Measurements from ENCODE around the gene PTK7.

PTK7 gene

DNA sequence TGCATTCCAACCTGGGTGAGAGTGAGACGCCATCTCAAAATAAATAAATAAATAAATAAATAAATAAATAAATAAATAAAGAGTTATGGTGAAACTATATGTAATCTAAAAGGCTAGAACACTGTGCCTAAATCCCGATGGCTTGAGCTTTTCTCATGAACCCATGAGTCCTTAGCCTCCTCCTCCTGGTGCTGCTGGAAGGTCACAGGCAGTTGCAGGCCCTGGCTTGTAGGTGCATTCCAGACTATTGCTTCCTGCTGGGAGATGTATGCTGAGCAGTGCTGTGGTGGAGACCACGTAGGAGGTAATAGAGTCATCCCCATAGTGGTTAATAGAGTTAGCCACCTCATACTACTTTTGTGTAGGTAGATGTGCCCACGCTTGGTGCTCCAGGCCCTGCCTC lies 12.5 kb downstream of the PTK7 start:
- DNase-seq (ENCODE audit: low read depth): no peak
- H3K4me3 ChIP-seq (ENCODE audit: low read length): no peak overlapping the region
- TF ChIP-seq, protein P1, sequence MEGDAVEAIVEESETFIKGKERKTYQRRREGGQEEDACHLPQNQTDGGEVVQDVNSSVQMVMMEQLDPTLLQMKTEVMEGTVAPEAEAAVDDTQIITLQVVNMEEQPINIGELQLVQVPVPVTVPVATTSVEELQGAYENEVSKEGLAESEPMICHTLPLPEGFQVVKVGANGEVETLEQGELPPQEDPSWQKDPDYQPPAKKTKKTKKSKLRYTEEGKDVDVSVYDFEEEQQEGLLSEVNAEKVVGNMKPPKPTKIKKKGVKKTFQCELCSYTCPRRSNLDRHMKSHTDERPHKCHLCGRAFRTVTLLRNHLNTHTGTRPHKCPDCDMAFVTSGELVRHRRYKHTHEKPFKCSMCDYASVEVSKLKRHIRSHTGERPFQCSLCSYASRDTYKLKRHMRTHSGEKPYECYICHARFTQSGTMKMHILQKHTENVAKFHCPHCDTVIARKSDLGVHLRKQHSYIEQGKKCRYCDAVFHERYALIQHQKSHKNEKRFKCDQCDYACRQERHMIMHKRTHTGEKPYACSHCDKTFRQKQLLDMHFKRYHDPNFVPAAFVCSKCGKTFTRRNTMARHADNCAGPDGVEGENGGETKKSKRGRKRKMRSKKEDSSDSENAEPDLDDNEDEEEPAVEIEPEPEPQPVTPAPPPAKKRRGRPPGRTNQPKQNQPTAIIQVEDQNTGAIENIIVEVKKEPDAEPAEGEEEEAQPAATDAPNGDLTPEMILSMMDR (conservative IDR thresholded peaks at IDR 0.05; ENCODE audit: low read depth, low read length): no peak

DNA sequence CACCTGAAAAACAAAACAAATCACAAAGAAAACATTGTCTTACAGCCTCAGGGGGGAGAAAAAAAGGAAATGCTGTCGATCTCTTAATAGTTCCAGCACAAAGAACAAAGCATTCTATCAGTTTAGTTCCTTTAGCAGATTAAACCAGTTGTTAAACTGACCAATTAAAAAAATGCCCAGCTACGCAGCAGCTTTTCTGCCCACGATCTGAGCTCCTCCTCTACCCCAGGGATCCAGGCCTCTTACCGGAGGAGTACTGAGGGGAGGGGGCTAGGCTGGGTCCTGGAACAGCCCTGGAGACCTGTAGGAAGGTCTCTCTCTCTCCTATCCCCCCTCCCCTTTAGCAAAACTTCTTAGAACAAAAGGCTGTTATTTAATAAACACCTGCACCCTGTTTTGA lies 13.4 kb downstream of the PTK7 start:
- no peak overlapping the region for H3K4me3 ChIP-seq (ENCODE audit: low read length)
- DNase-seq (ENCODE audit: low read depth): no peak
- TF ChIP-seq, protein P1 (conservative IDR thresholded peaks at IDR 0.05; ENCODE audit: low read depth, low read length): no peak

DNA sequence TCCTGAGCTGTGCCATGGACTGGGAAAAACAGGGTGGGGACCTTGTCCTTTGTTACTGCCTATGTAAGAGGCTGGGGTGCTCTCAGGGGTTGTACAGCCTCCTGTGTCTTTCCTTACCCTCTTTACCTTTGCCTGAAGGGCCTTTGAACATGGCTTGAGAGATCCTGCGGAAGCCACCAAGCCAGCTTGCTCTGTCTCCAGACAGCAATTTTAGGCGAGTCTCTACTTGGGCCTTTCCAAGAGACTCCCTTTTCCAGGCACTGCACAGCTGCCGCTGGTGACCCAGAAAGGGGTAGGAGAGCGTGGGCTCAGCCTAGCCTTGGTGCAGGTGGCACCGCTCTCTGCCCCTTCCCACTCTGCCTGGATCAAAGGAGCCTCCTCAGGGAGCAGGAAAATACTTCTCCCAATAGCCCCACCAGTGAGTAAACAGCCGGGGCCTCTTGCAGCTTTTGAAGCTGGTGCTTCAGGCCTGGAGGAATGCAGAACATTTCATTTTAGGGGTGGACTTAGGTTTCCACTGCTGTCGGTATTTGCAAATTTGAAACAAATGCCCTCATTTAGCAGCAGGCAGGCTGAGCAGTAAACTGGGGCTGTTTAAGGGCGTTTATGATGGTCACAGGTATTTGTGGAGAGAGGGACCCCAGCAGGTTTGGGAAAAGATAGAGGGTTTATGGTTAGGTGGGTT lies 13.9 kb downstream of the PTK7 start:
- DNase-seq (ENCODE audit: low read depth): no peak
- no peak overlapping the region for H3K4me3 ChIP-seq (ENCODE audit: low read length)
- TF ChIP-seq, protein P1 (conservative IDR thresholded peaks at IDR 0.05; ENCODE audit: low read depth, low read length): no peak

DNA sequence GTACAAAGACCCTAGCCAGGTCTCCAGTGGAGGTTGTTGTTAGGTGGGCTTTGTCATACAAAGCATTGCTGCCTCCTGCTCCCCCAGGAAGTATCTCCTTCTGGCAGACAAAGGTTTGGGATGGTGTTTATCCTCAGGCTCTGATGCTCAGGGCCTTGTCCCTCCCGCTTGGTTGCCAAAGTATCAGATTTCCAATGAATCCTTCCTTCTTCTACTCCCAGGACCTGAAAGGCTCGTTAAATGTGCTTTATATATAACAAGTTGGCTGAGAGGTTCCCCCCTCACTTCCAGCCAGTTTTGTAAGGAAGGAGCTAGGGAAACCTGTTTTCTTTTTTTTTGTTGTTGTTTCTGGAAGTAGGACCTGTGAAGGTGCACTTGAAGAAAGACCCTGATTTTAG lies 14.4 kb downstream of the PTK7 start:
- H3K4me3 ChIP-seq (ENCODE audit: low read length): no peak overlapping the region
- no peak for DNase-seq (ENCODE audit: low read depth)
- TF ChIP-seq, protein P1 (conservative IDR thresholded peaks at IDR 0.05; ENCODE audit: low read depth, low read length): no peak

DNA sequence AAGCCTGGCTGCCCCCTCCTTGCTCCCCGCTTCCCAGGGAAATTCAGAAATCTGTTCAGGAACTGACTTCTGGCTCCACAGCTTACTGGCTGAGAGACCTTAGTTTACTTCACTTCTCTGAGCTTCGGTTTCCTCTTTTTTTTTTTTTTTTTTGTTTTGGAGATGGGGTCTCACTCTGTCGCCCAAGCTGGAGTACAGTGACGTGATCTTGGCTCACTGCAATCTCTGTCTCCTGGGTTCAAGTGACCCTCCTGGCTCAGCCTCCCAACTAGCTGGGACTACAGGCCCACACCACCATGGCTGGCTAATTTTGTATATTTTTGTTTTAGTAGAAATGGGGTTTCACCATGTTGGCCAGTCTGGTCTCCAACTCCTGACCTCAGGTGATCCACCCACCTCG lies 14.9 kb downstream of the PTK7 start:
- TF ChIP-seq, protein P1 (conservative IDR thresholded peaks at IDR 0.05; ENCODE audit: low read depth, low read length): no peak
- no peak for DNase-seq (ENCODE audit: low read depth)
- no peak overlapping the region for H3K4me3 ChIP-seq (ENCODE audit: low read length)

DNA sequence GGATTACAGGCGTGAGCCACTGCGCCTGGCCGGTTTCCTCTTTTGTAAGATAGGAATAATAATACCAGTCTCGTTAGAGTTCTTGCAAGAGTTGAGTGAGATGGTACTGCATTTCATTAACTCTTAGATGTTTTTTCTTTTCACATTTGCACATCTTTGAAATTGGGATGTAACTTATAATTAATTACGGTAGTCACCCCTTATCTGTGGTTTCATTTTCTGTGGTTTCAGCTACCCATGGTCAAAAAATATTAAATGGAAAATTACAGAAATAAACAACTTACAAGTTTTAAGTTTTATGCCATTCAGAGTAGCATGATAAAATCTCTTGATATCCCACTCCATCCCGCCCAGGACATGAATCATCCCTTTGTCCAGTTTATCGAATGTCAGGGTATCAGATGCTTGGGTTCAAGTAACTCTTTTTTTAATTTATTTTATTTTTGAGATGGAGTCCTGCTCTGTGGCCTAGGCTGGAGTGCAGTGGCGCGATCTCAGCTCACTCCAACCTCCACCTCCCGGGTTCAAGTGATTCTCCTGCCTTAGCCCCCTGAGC lies 15.4 kb downstream of the PTK7 start:
- H3K4me3 ChIP-seq (ENCODE audit: low read length): no peak overlapping the region
- TF ChIP-seq, protein P1 (conservative IDR thresholded peaks at IDR 0.05; ENCODE audit: low read depth, low read length): no peak
- no peak for DNase-seq (ENCODE audit: low read depth)

DNA sequence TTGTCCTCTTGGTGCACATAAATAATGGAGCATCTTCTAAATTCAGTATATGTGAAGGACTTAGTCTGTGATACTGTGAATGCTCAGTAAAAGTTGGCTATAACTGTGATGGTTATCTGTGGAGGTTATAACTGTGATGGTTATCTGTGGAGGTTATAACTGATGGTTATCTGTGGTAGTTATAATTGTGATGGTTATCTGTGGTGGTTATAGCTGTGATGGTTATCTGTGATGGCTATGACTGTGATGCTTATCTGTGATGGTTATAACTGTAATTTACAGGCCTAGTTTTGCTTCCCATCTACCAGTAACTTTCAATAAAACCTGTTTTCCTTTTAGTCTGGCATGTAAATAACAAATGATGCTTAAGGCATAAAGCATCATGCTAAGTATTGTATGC lies 16.5 kb downstream of the PTK7 start:
- no peak for DNase-seq (ENCODE audit: low read depth)
- no peak overlapping the region for H3K4me3 ChIP-seq (ENCODE audit: low read length)
- TF ChIP-seq, protein P1 (conservative IDR thresholded peaks at IDR 0.05; ENCODE audit: low read depth, low read length): no peak
